Endodermal cell (in vitro differentiated cells): ENCODE data around the gene ELL. TPM values are rescaled to one million over a fixed set of nuclear protein-coding genes. Genes with fewer than 3 reads are reported as not detected.
A peak's percentile ranks its signal among the peaks of the same experiment; 100 is the strongest.

ENCODE experiments used
- DNase-seq: peaks from one replicate; pipeline ENCODE4 v3.0.0-alpha.2; 2017
- H3K27ac ChIP-seq: 2 replicates; pipeline ENCODE4 v1.5.1; 2013; ENCODE audit warnings: mild to moderate bottlenecking, low read depth, low read length, moderate library complexity
- H3K27me3 ChIP-seq: 2 replicates; pipeline ENCODE4 v1.6.1; 2013; ENCODE audit warnings: mild to moderate bottlenecking, low read length, moderate library complexity; ENCODE audit not compliant: insufficient read depth, control insufficient read depth, poor library complexity, severe bottlenecking
- H3K36me3 ChIP-seq: 2 replicates; pipeline ENCODE4 v1.7.0; 2013; ENCODE audit warnings: mild to moderate bottlenecking, low read length, moderate library complexity; ENCODE audit not compliant: control insufficient read depth, insufficient read depth
- H3K4me1 ChIP-seq: one replicate; pipeline ENCODE4 v1.7.0; 2013; ENCODE audit warnings: low read length; ENCODE audit not compliant: control insufficient read depth, insufficient read depth
- H3K4me3 ChIP-seq: 2 replicates; pipeline ENCODE4 v1.5.1; 2013; ENCODE audit warnings: mild to moderate bottlenecking, low read length, moderate library complexity
- H3K9ac ChIP-seq: 2 replicates; pipeline ENCODE4 v1.6.1; 2013; ENCODE audit warnings: mild to moderate bottlenecking, low read length, moderate library complexity; ENCODE audit not compliant: poor library complexity, severe bottlenecking; ENCODE audit errors: extremely low read depth
- H3K9me3 ChIP-seq: 2 replicates; pipeline ENCODE4 v1.6.1; 2013; ENCODE audit warnings: mild to moderate bottlenecking, low read length, moderate library complexity; ENCODE audit not compliant: control insufficient read depth
- H3K27ac Mint-ChIP-seq: 2 replicates; pipeline ENCODE4 v1.8.0; 2020; ENCODE audit warnings: mixed read lengths
- H3K27me3 Mint-ChIP-seq: 2 replicates; pipeline ENCODE4 v1.8.0; 2021; ENCODE audit warnings: mild to moderate bottlenecking, mixed read lengths; ENCODE audit not compliant: insufficient read depth
- H3K36me3 Mint-ChIP-seq: 2 replicates; pipeline ENCODE4 v1.8.0; 2020; ENCODE audit warnings: low read depth, mixed read lengths
- H3K4me1 Mint-ChIP-seq: 2 replicates; pipeline ENCODE4 v1.8.0; 2020; ENCODE audit warnings: mixed read lengths
- H3K4me3 Mint-ChIP-seq: 2 replicates; pipeline ENCODE4 v1.8.0; 2020; ENCODE audit warnings: mild to moderate bottlenecking, moderate library complexity, mixed read lengths
- H3K9me3 Mint-ChIP-seq: 2 replicates; pipeline ENCODE4 v1.8.0; 2020; ENCODE audit warnings: mild to moderate bottlenecking, mixed read lengths
- CTCF ChIP-seq: fragments of 200-600 bp; sonication (generic); conservative IDR thresholded peaks from 2 replicates; pipeline ENCODE4 v1.5.0; 2021; ENCODE audit warnings: antibody characterized with exemption, mild to moderate bottlenecking
- WGBS, 2 experiments: methylation state at CpG; one replicate each; pipeline versions ENCODE4 v1.1.5 to v1.1.7; 2013; ENCODE audit warnings: missing lambda C conversion rate in 2 of 2, mixed read lengths in 1 of 2; ENCODE audit not compliant: insufficient coverage in 1 of 2, insufficient read length in 1 of 2; 5-methylcytosine and 5-hydroxymethylcytosine counted together
- total RNA-seq, 2 donors: library from RNA; stranded (reverse); fragmentation: NEBNext Ultra II Directional in 1 of 2; extraction: Animal tissue kit (Norgen Biotek cat#: 25700) in 1 of 2; gene quantifications; 2 replicates in 1 of 2; 3 replicates in 1 of 2; pipeline ENCODE4 v1.2.1, GENCODE V29; 2021

Gene ELL
- total RNA-seq, 2 donors from 2014 or later, result 10.9 to 15.4 TPM

- no peak for TF ChIP-seq CTCF
- Mint-ChIP-seq H3K27ac (no peak overlapping the region), H3K4me1 (peaks cover 10% of the 10 kb centered on the region), H3K9me3 (no peaks in the 10 kb centered on the region), H3K4me3 (no peak overlapping the region), H3K27me3 (peaks cover 57% of the 10 kb centered on the region), H3K36me3 (no peaks in the 10 kb centered on the region)
- Histone ChIP-seq H3K4me1 (no peaks in the 10 kb centered on the region), H3K9me3 (no peaks in the 10 kb centered on the region), H3K4me3 (no peak overlapping the region), H3K9ac (no peak overlapping the region), H3K27me3 (peaks cover 10% of the 10 kb centered on the region), H3K27ac (peak overlapping the region; percentile 10), H3K36me3 (no peaks in the 10 kb centered on the region)
- no peak for DNase-seq
- WGBS, 2 experiments, result 94 to 97% methylated on average over 12 to 14 of the region's 14 CpGs
These were observed 99.2 kb downstream of the ELL start for GRCh38 chr19:18422530-18423191.

GRCh38 chr19:18421371-18421959, 100.4 kb downstream of the ELL start:
- peaks cover 10% of the 10 kb centered on the region for H3K4me1 Mint-ChIP-seq
- no peak overlapping the region for H3K27ac ChIP-seq

GRCh38 chr19:18420930-18421329, 100.9 kb downstream of the ELL start:
- Mint-ChIP-seq H3K27me3 (peaks cover 68% of the 10 kb centered on the region), H3K4me3 (peak overlapping the region; percentile 61), H3K4me1 (peaks cover 12% of the 10 kb centered on the region), H3K9me3 (no peaks in the 10 kb centered on the region), H3K36me3 (no peaks in the 10 kb centered on the region), H3K27ac (no peak overlapping the region)
- TF ChIP-seq CTCF, result no peak
- WGBS, 2 experiments, result 67 to 71% methylated on average over 1 to 2 of the region's 2 CpGs
- H3K27ac ChIP-seq, result no peak overlapping the region
- H3K27me3 ChIP-seq, result peaks cover 10% of the 10 kb centered on the region
- H3K9ac ChIP-seq, result no peak overlapping the region
- no peaks in the 10 kb centered on the region for H3K36me3 ChIP-seq
- no peaks in the 10 kb centered on the region for H3K4me1 ChIP-seq
- H3K4me3 ChIP-seq, result no peak overlapping the region
- DNase-seq, result no peak
- no peaks in the 10 kb centered on the region for H3K9me3 ChIP-seq

More at GRCh38 chr19:18421371-18421959, 100.4 kb downstream of the ELL start:
- Histone ChIP-seq H3K36me3 (no peaks in the 10 kb centered on the region), H3K4me3 (no peak overlapping the region), H3K9me3 (no peaks in the 10 kb centered on the region), H3K4me1 (no peaks in the 10 kb centered on the region), H3K27me3 (peaks cover 10% of the 10 kb centered on the region), H3K9ac (no peak overlapping the region)
- H3K9me3 Mint-ChIP-seq, result no peaks in the 10 kb centered on the region
- H3K27me3 Mint-ChIP-seq, result peaks cover 64% of the 10 kb centered on the region
- H3K4me3 Mint-ChIP-seq, result no peak overlapping the region
- H3K27ac Mint-ChIP-seq, result no peak overlapping the region
- WGBS, 2 experiments, result 89 to 92% methylated on average over 9 to 11 of the region's 12 CpGs
- DNase-seq, result no peak
- no peaks in the 10 kb centered on the region for H3K36me3 Mint-ChIP-seq
- TF ChIP-seq CTCF, result no peak
